CD14-positive monocyte (primary cell): ENCODE data around the gene VEPH1. TPM values are rescaled to one million over a fixed set of nuclear protein-coding genes. Genes with fewer than 3 reads are reported as not detected.

Source experiments
- DNase-seq, 3 donors: peaks; one replicate each; pipeline ENCODE4 v3.0.0-alpha.2; 2011 to 2022
- H2AFZ ChIP-seq: 2 replicates; pipeline ENCODE4 v1.6.0; 2012; ENCODE audit warnings: mild to moderate bottlenecking, low read depth, low read length, inconsistent platforms; ENCODE audit not compliant: insufficient read depth, poor library complexity, severe bottlenecking
- H3K27ac ChIP-seq, 2 donors: 1 replicate in 1 of 2; 2 replicates in 1 of 2; pipeline ENCODE4 v1.5.1; 2012 to 2013; ENCODE audit warnings: low read length in 2 of 2, control low read depth in 1 of 2, inconsistent platforms in 1 of 2, low read depth in 1 of 2, mild to moderate bottlenecking in 1 of 2
- H3K27me3 ChIP-seq, 2 donors: one replicate each; pipeline versions ENCODE4 v1.6.0 to v1.6.1; 2011 to 2013; ENCODE audit warnings: low read length in 2 of 2; ENCODE audit not compliant: control insufficient read depth in 2 of 2, insufficient read depth in 2 of 2
- H3K36me3 ChIP-seq, 2 donors: replicated peaks in 1 of 2; 1 replicate in 1 of 2; 2 replicates in 1 of 2; pipeline versions ENCODE4 v1.5.1 to v1.6.1; 2012 to 2013; ENCODE audit warnings: low read length in 2 of 2, control low read depth in 1 of 2, inconsistent platforms in 1 of 2, mild to moderate bottlenecking in 1 of 2; ENCODE audit not compliant: insufficient read depth in 2 of 2, control insufficient read depth in 1 of 2
- H3K4me1 ChIP-seq, 2 donors: 1 replicate in 1 of 2; 2 replicates in 1 of 2; pipeline versions ENCODE4 v1.5.1 to v1.6.1; 2012 to 2013; ENCODE audit warnings: low read length in 2 of 2, control low read depth in 1 of 2, inconsistent platforms in 1 of 2, mild to moderate bottlenecking in 1 of 2, moderate library complexity in 1 of 2; ENCODE audit not compliant: insufficient read depth in 2 of 2, control insufficient read depth in 1 of 2
- H3K4me2 ChIP-seq: replicated peaks from 2 replicates; pipeline ENCODE3; 2012; ENCODE audit warnings: low read length, moderate library complexity, mild to moderate bottlenecking; ENCODE audit not compliant: poor library complexity, severe bottlenecking; ENCODE audit errors: extremely low read depth
- H3K4me3 ChIP-seq, 3 experiments: fragments of 200-600 bp in 1 of 3; sonication (generic) in 1 of 3; replicated peaks in 1 of 3; 1 replicate in 2 of 3; 2 replicates in 1 of 3; pipeline ENCODE4 v1.5.1; 2011 to 2013; ENCODE audit warnings: low read length in 3 of 3, mild to moderate bottlenecking in 3 of 3, control low read depth in 2 of 3, low read depth in 2 of 3, inconsistent platforms in 1 of 3, moderate library complexity in 1 of 3
- H3K79me2 ChIP-seq: 2 replicates; pipeline ENCODE4 v1.6.0; 2012; ENCODE audit warnings: mild to moderate bottlenecking, control low read depth, inconsistent platforms, low read length, moderate library complexity; ENCODE audit not compliant: insufficient read depth
- H3K9ac ChIP-seq: 2 replicates; pipeline ENCODE4 v1.6.0; 2017; ENCODE audit warnings: low read length, mild to moderate bottlenecking; ENCODE audit not compliant: insufficient read depth, poor library complexity, severe bottlenecking
- H3K9me3 ChIP-seq, 2 donors: replicated peaks in 1 of 2; 1 replicate in 1 of 2; 2 replicates in 1 of 2; pipeline versions ENCODE4 v1.5.1 to v1.6.1; 2012 to 2013; ENCODE audit warnings: low read length in 2 of 2, control low read depth in 1 of 2; ENCODE audit not compliant: control insufficient read depth in 1 of 2, insufficient read depth in 1 of 2
- H4K20me1 ChIP-seq: 2 replicates; pipeline ENCODE4 v1.6.0; 2012; ENCODE audit warnings: mild to moderate bottlenecking, low read length, control low read depth, moderate library complexity; ENCODE audit not compliant: insufficient read depth
- H3K27ac Mint-ChIP-seq, 7 donors: one replicate each; pipeline ENCODE4 v1.8.0; 2020; ENCODE audit warnings: mild to moderate bottlenecking in 7 of 7, mixed read lengths in 7 of 7, moderate library complexity in 6 of 7, inconsistent platforms in 2 of 7
- H3K27me3 Mint-ChIP-seq, 3 donors: one replicate each; pipeline ENCODE4 v1.8.0; 2021 to 2022; ENCODE audit warnings: low read depth in 3 of 3, mild to moderate bottlenecking in 3 of 3, mixed read lengths in 3 of 3, moderate library complexity in 3 of 3, inconsistent platforms in 1 of 3
- H3K36me3 Mint-ChIP-seq, 2 donors: one replicate each; pipeline ENCODE4 v1.8.0; 2020; ENCODE audit warnings: mixed read lengths in 2 of 2, inconsistent platforms in 1 of 2, mild to moderate bottlenecking in 1 of 2
- H3K4me1 Mint-ChIP-seq: one replicate; pipeline ENCODE4 v1.8.0; 2020; ENCODE audit warnings: mild to moderate bottlenecking, mixed read lengths
- H3K4me3 Mint-ChIP-seq, 2 donors: one replicate each; pipeline ENCODE4 v1.8.0; 2020; ENCODE audit warnings: mild to moderate bottlenecking in 2 of 2, mixed read lengths in 2 of 2, moderate library complexity in 1 of 2
- H3K9me3 Mint-ChIP-seq, 7 donors: one replicate each; pipeline ENCODE4 v1.8.0; 2020 to 2022; ENCODE audit warnings: mixed read lengths in 7 of 7, mild to moderate bottlenecking in 6 of 7, moderate library complexity in 6 of 7, inconsistent platforms in 2 of 7
- CTCF ChIP-seq: fragments of 200-600 bp; IDR thresholded peaks from one replicate; pipeline ENCODE4 v1.8.0; 2022; ENCODE audit warnings: antibody characterized with exemption, mild to moderate bottlenecking
- WGBS: methylation state at CpG from one replicate; pipeline ENCODE4 v1.1.5; 2013; ENCODE audit warnings: missing lambda C conversion rate; ENCODE audit not compliant: insufficient coverage; 5-methylcytosine and 5-hydroxymethylcytosine counted together
- intact Hi-C, 2 donors: fragments of 100-400 bp; cut with micrococcal nuclease; formaldehyde crosslinking; loops; one replicate each; pipeline versions ENCODE4 v1.15.0 to v1.15.1; 2023
- polyA plus RNA-seq, 3 donors: library from polyadenylated mRNA; depleted of rRNA in 1 of 3; unstranded in 2 of 3; stranded (reverse) in 1 of 3; fragments of 300-500 nt in 2 of 3; fragments of >200 nt in 1 of 3; fragmentation: Illumina TruSeq in 2 of 3; gene quantifications; 1 replicate in 2 of 3; 2 replicates in 1 of 3; pipeline ENCODE4 v1.2.3, GENCODE V29; 2012 to 2021

The VEPH1 gene
- polyA plus RNA-seq, 3 donors = 0.44 TPM; not detected in 2

GRCh38 chr3:157543501-157544035, 40.4 kb upstream of the VEPH1 start:
- Histone ChIP-seq H3K4me2 (peak overlapping the region; percentile 55), H3K4me1 (peaks cover 6 to 8% of the 10 kb centered on the region in 2 donors), H3K9ac (no peak overlapping the region), H3K9me3 (peaks cover 0 to 10% of the 10 kb centered on the region in 2 donors), H2AFZ (peak overlapping the region; percentile 25), H3K36me3 (no peaks in the 10 kb centered on the region), H3K4me3 (peak overlapping the region in 1 of 3 experiments; percentile 45), H4K20me1 (no peaks in the 10 kb centered on the region), H3K27ac (no peak overlapping the region), H3K27me3 (peaks cover 0 to 15% of the 10 kb centered on the region in 2 donors), H3K79me2 (no peaks in the 10 kb centered on the region)
- peak overlapping the region in 1 of 7 donors; percentile 4 for H3K27ac Mint-ChIP-seq
- intact Hi-C loops = no loop called here
- peaks cover 11% of the 10 kb centered on the region for H3K4me1 Mint-ChIP-seq
- no peaks in the 10 kb centered on the region for H3K36me3 Mint-ChIP-seq
- DNase-seq = no peak
- TF ChIP-seq CTCF = no peak
- peaks cover 10 to 25% (median 25%) of the 10 kb centered on the region in 3 donors for H3K27me3 Mint-ChIP-seq
- H3K4me3 Mint-ChIP-seq = peak overlapping the region; percentile 48 to 69
- 88% methylated on average over 5 of the region's 13 CpGs for WGBS
- H3K9me3 Mint-ChIP-seq = peaks cover 6 to 17% (median 11%) of the 10 kb centered on the region in 7 donors

- intact Hi-C loops = no loop called here
- Mint-ChIP-seq H3K36me3 (no peaks in the 10 kb centered on the region), H3K9me3 (peaks cover 6 to 17% (median 11%) of the 10 kb centered on the region in 7 donors), H3K27ac (peak overlapping the region in 1 of 7 donors; percentile 73), H3K27me3 (peaks cover 10 to 25% (median 25%) of the 10 kb centered on the region in 3 donors), H3K4me1 (peaks cover 11% of the 10 kb centered on the region), H3K4me3 (peak overlapping the region; percentile 48 to 69)
- Histone ChIP-seq H3K36me3 (no peaks in the 10 kb centered on the region), H3K9ac (no peak overlapping the region), H3K27me3 (peaks cover 0 to 15% of the 10 kb centered on the region in 2 donors), H3K4me2 (peak overlapping the region; percentile 55), H3K4me3 (peak overlapping the region in 1 of 3 experiments; percentile 45), H3K9me3 (peaks cover 0 to 10% of the 10 kb centered on the region in 2 donors), H3K4me1 (peaks cover 6 to 8% of the 10 kb centered on the region in 2 donors), H2AFZ (peak overlapping the region; percentile 25), H3K79me2 (no peaks in the 10 kb centered on the region), H3K27ac (no peak overlapping the region), H4K20me1 (no peaks in the 10 kb centered on the region)
- DNase-seq = no peak
- 21% methylated on average over 34 of the region's 50 CpGs for WGBS
- TF ChIP-seq CTCF = no peak
Measured at GRCh38 chr3:157542711-157543500, 39.7 kb upstream of the VEPH1 start.
